Tibial artery (tissue), 4 donors: ENCODE data around the gene JTB.
A peak's percentile ranks its signal among the peaks of the same experiment; 100 is the strongest.

Experiments
- DNase-seq, 2 donors: peaks; one replicate each; pipeline ENCODE4 v3.0.0-alpha.2; 2019
- H3K27ac ChIP-seq, 2 donors: fragments of 200-600 bp; sonication (generic) in 1 of 2; 1 replicate in 1 of 2; 2 replicates in 1 of 2; pipeline ENCODE4 v1.5.1; 2018 to 2019; ENCODE audit warnings: mild to moderate bottlenecking in 1 of 2
- H3K27me3 ChIP-seq, 2 donors: fragments of 200-600 bp; sonication (generic) in 1 of 2; one replicate each; pipeline versions ENCODE4 v1.5.1 to v1.6.0; 2016 to 2019
- H3K36me3 ChIP-seq, 3 donors: fragments of 200-600 bp; sonication (generic) in 2 of 3; one replicate each; pipeline ENCODE4 v1.5.1; 2016 to 2019; ENCODE audit warnings: mild to moderate bottlenecking in 2 of 3
- H3K4me1 ChIP-seq, 4 donors: fragments of 200-600 bp; sonication (generic) in 2 of 4; 1 replicate in 3 of 4; 2 replicates in 1 of 4; pipeline ENCODE4 v1.5.1; 2016 to 2019
- H3K4me3 ChIP-seq, 2 donors: fragments of 200-600 bp; sonication (generic) in 1 of 2; 1 replicate in 1 of 2; 2 replicates in 1 of 2; pipeline ENCODE4 v1.5.1; 2018 to 2019; ENCODE audit warnings: mild to moderate bottlenecking in 2 of 2
- H3K9me3 ChIP-seq, 3 donors: fragments of 200-600 bp; sonication (generic) in 1 of 3; one replicate each; pipeline ENCODE4 v1.5.1; 2016 to 2019
- intact Hi-C: fragments of 100-400 bp; cut with DNase I; formaldehyde crosslinking; loops from one replicate; pipeline ENCODE4 v1.15.0; 2023; ENCODE audit warnings: low total_unique reads
- TF ChIP-seq, protein P1 (sequence below), 2 experiments: fragments of 200-600 bp in 1 of 2; fragments of 450-650 bp in 1 of 2; IDR thresholded peaks; one replicate each; pipeline ENCODE4 v1.5.1; 2017 to 2019; ENCODE audit warnings: antibody characterized with exemption in 2 of 2, mild to moderate bottlenecking in 1 of 2, moderate library complexity in 1 of 2

JTB gene

DNA sequence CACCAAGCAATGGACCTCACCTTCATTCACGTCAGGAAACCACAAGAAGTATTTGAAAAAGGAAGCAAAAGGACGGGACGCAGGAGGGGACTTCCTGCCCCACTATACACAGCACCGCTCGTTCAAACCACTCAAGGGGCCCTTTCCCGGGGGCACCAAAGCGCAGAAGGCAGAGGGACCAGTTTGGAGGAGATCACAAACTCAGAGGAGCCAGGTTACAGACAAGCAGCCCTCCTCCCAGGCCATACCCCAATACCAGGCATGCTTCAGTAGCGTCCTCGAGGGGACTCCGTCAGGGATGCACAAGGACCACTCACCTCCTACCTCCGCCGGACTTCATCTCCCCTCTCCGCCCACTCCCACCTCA is 19.7 kb downstream of the JTB start:
- intact Hi-C loops: no loop called here
- TF ChIP-seq, protein P1, sequence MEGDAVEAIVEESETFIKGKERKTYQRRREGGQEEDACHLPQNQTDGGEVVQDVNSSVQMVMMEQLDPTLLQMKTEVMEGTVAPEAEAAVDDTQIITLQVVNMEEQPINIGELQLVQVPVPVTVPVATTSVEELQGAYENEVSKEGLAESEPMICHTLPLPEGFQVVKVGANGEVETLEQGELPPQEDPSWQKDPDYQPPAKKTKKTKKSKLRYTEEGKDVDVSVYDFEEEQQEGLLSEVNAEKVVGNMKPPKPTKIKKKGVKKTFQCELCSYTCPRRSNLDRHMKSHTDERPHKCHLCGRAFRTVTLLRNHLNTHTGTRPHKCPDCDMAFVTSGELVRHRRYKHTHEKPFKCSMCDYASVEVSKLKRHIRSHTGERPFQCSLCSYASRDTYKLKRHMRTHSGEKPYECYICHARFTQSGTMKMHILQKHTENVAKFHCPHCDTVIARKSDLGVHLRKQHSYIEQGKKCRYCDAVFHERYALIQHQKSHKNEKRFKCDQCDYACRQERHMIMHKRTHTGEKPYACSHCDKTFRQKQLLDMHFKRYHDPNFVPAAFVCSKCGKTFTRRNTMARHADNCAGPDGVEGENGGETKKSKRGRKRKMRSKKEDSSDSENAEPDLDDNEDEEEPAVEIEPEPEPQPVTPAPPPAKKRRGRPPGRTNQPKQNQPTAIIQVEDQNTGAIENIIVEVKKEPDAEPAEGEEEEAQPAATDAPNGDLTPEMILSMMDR (IDR thresholded peaks at IDR 0.05): peak in 1 of 2 experiments; percentile 3
- Histone ChIP-seq H3K9me3 (no peaks in the 10 kb centered on the region), H3K27me3 (no peaks in the 10 kb centered on the region), H3K27ac (peak overlapping the region; percentile 86 to 92), H3K36me3 (peaks cover 15 to 38% (median 34%) of the 10 kb centered on the region in 3 donors), H3K4me1 (peaks cover 0 to 57% (median 48%) of the 10 kb centered on the region in 4 donors), H3K4me3 (peak overlapping the region; percentile 78 to 83)
- DNase-seq: no peak

DNA sequence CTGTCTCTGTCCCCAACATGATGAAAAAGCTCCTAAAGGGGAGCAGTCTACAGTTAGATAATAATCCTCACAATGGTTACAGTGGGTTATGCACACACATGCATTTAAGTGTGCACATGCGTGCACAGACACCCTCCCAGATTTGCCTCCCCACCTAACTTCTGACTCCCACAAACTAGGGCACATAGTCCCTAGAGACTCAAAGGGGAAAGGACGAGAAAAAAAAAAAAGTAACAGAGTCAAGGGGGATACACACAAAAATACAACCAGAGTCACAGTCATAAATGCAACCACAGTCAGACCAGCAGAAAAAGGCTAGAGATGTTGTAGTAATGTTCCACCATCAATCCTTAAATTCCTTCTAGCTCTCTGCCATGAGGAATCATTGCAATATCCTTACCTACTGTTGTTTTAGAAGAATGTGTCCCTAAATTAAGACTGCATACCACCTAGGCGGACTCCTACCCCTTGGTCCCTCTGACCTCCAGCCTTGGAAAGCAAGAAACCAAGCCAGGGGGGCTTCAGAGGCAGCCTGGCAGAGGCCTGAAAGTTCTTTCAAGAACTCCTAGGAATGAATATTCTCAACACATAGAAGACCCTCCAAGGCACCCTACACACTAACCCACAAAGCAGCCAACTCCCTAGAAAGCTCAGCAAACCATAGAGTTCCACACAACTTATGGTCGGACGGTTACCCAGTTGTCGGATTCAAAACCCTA is 20.3 kb downstream of the JTB start:
- H3K4me1 ChIP-seq: peaks cover 0 to 51% (median 43%) of the 10 kb centered on the region in 4 donors
- no peak for DNase-seq
- H3K27me3 ChIP-seq: no peaks in the 10 kb centered on the region
- H3K9me3 ChIP-seq: no peaks in the 10 kb centered on the region
- H3K4me3 ChIP-seq: peak overlapping the region; percentile 78 to 83
- intact Hi-C loops: no loop called here
- peak overlapping the region; percentile 86 to 92 for H3K27ac ChIP-seq
- TF ChIP-seq, protein P1 (IDR thresholded peaks at IDR 0.05): no peak
- H3K36me3 ChIP-seq: peaks cover 20 to 44% (median 40%) of the 10 kb centered on the region in 3 donors

DNA sequence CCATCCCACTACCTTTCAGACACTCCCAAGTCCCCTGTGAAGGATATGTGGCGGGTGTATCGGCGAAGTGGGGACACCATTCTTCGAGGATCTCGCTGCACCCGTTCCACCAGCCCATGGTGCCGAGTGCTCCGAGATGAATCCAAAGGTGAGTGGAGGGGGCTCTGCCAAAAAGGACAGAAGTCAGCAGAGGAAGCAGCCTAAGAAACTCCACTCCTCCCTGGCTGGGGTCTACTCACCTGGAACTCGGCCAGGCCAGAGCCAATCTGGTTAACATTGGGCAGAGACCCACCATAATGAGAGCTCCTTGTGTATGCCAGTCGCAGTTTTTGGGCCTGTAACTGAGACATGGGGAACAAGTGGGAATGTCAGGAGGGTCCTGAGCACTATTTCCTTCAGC is 22.6 kb downstream of the JTB start:
- intact Hi-C loops: no loop called here
- Histone ChIP-seq H3K4me1 (peaks cover 0 to 41% (median 32%) of the 10 kb centered on the region in 4 donors), H3K27me3 (no peaks in the 10 kb centered on the region), H3K36me3 (peaks cover 40 to 57% (median 55%) of the 10 kb centered on the region in 3 donors), H3K4me3 (no peak overlapping the region), H3K9me3 (no peaks in the 10 kb centered on the region), H3K27ac (no peak overlapping the region)
- TF ChIP-seq, protein P1 (IDR thresholded peaks at IDR 0.05): no peak
- DNase-seq: no peak

DNA sequence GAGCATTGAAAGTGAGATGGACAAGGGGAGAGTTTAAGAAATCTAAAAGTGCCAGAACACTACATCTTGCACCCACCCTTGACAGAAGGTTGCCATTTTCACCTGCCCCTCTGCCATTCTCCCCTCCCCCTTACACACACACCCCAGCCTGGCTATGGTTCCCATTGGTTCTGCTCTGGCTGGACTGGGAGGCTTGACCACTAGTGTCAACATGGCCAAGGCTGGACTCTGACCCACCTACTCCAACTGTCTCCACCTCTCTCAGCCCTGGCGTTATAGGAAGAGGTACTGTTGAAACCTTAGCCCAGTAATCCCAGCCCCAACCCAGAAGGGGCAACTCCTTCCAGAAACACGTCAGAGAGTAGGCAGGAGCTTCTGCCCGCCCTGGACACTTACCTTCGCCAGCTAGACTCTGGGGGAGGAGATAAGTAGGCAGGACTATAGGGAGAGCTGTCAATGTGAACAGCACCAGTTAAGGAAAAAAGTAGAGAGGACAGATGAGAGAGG is 23.6 kb downstream of the JTB start:
- no peaks in the 10 kb centered on the region for H3K9me3 ChIP-seq
- TF ChIP-seq, protein P1 (IDR thresholded peaks at IDR 0.05): no peak
- intact Hi-C loops: no loop called here
- peaks cover 0 to 37% (median 26%) of the 10 kb centered on the region in 4 donors for H3K4me1 ChIP-seq
- no peak for DNase-seq
- H3K27ac ChIP-seq: no peak overlapping the region
- H3K27me3 ChIP-seq: no peaks in the 10 kb centered on the region
- H3K36me3 ChIP-seq: peaks cover 45 to 61% (median 60%) of the 10 kb centered on the region in 3 donors
- no peak overlapping the region for H3K4me3 ChIP-seq

DNA sequence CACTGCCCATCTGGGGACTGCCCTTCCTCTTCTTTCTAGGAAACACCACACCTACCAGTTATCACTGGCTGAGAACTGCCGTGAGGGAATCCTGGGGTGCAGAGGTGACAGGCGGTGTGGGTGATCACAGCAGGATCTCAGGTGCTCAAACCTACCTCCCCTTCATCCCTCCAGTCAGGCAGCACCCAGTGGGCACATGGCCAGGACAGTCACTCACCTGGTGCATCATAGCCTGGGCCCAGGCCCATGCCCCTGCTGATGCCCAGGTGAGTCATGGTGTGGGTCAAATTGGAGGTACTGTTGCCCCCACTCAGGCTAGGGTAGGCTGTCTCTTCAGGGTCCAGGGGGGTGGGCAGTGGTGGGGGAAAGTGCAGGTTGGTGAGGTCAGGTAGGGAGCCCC is 25.7 kb downstream of the JTB start:
- Histone ChIP-seq H3K9me3 (no peaks in the 10 kb centered on the region), H3K27ac (no peak overlapping the region)
- TF ChIP-seq, protein P1 (IDR thresholded peaks at IDR 0.05): no peak

More for the DNA sequence above, 25.7 kb downstream of the JTB start:
- H3K4me1 ChIP-seq: peaks cover 0 to 31% (median 18%) of the 10 kb centered on the region in 4 donors
- no peak overlapping the region for H3K4me3 ChIP-seq
- no peaks in the 10 kb centered on the region for H3K27me3 ChIP-seq
- intact Hi-C loops: no loop called here
- peaks cover 58 to 76% (median 72%) of the 10 kb centered on the region in 3 donors for H3K36me3 ChIP-seq
- no peak for DNase-seq
